Skeletal muscle tissue (tissue), 4 donors: Measurements from ENCODE around the gene MOGAT3. TPM values are rescaled to one million over a fixed set of nuclear protein-coding genes. Genes with fewer than 3 reads are reported as not detected.

Source experiments
- H3K27ac ChIP-seq: one replicate; pipeline ENCODE4 v1.7.0; 2013; ENCODE audit warnings: mild to moderate bottlenecking, low read depth, low read length, inconsistent platforms
- H3K27me3 ChIP-seq, 3 donors: one replicate each; pipeline ENCODE4 v1.7.0; 2013; ENCODE audit warnings: low read length in 3 of 3; ENCODE audit not compliant: control insufficient read depth in 3 of 3, insufficient read depth in 3 of 3
- H3K36me3 ChIP-seq, 3 donors: one replicate each; pipeline ENCODE4 v1.7.0; 2013; ENCODE audit warnings: low read length in 3 of 3; ENCODE audit not compliant: control insufficient read depth in 3 of 3, insufficient read depth in 3 of 3
- H3K4me1 ChIP-seq, 3 donors: one replicate each; pipeline ENCODE4 v1.7.0; 2013; ENCODE audit warnings: low read length in 3 of 3, mild to moderate bottlenecking in 3 of 3; ENCODE audit not compliant: control insufficient read depth in 3 of 3, insufficient read depth in 3 of 3
- H3K4me3 ChIP-seq, 3 donors: one replicate each; pipeline ENCODE4 v1.7.0; 2013; ENCODE audit warnings: low read length in 3 of 3
- H3K9ac ChIP-seq, 3 donors: one replicate each; pipeline ENCODE4 v1.7.0; 2013; ENCODE audit warnings: low read length in 3 of 3, mild to moderate bottlenecking in 3 of 3, moderate library complexity in 2 of 3, low read depth in 1 of 3
- H3K9me3 ChIP-seq, 3 donors: one replicate each; pipeline ENCODE4 v1.7.0; 2013; ENCODE audit warnings: low read length in 3 of 3; ENCODE audit not compliant: control insufficient read depth in 3 of 3
- total RNA-seq: library from RNA; depleted of rRNA; stranded (reverse); fragments of >200 nt; gene quantifications from one replicate; pipeline ENCODE4 v1.2.3, GENCODE V29; 2014
- donor health status: Osteomylitis.

Gene MOGAT3
- total RNA-seq, 1 donor from 2014 or later, result not detected

- Histone ChIP-seq H3K4me3 (peak overlapping the region; percentile 93 to 99 (median 97)), H3K9me3 (no peaks in the 10 kb centered on the region), H3K4me1 (peaks cover 26 to 34% (median 33%) of the 10 kb centered on the region in 3 donors), H3K27ac (peak overlapping the region; percentile 91), H3K27me3 (no peaks in the 10 kb centered on the region), H3K36me3 (peaks cover 0 to 17% (median 17%) of the 10 kb centered on the region in 3 donors), H3K9ac (peak overlapping the region; percentile 79 to 92 (median 85))
These were observed 17.6 kb upstream of the MOGAT3 start for GRCh38 chr7:101218236-101219125.

- peak within 1 kb of the TSS; percentile 93 to 99 (median 97) for H3K4me3 ChIP-seq
These were observed 16.8 kb upstream of the MOGAT3 start, which contains the start of the genes PLOD3 and ZNHIT1 for GRCh38 chr7:101217388-101218235. Gene PLOD3 (minus strand): TSS chr7:101217581. CDS start chr7:101217274, 307 bp downstream. Gene ZNHIT1 (plus strand): TSS chr7:101218165. CDS start chr7:101218196, 31 bp downstream.

GRCh38 chr7:101216860-101217387 is 16.1 kb upstream of the MOGAT3 start:
- no peaks in the 10 kb centered on the region for H3K27me3 ChIP-seq
- peaks cover 24 to 34% (median 33%) of the 10 kb centered on the region in 3 donors for H3K4me1 ChIP-seq
- no peaks in the 10 kb centered on the region for H3K9me3 ChIP-seq
- peak overlapping the region; percentile 67 to 92 (median 85) for H3K9ac ChIP-seq
- peak overlapping the region; percentile 70 to 99 (median 93) for H3K4me3 ChIP-seq
- peak overlapping the region; percentile 91 for H3K27ac ChIP-seq
- H3K36me3 ChIP-seq, result peaks cover 8 to 17% (median 15%) of the 10 kb centered on the region in 3 donors

More at GRCh38 chr7:101217388-101218235, 16.8 kb upstream of the MOGAT3 start, which contains the start of the genes PLOD3 and ZNHIT1:
- no peaks in the 10 kb centered on the region for H3K9me3 ChIP-seq
- H3K9ac ChIP-seq, result peak within 1 kb of the TSS; percentile 79 to 92 (median 85)
- peaks cover 26 to 34% (median 33%) of the 10 kb centered on the region in 3 donors for H3K4me1 ChIP-seq
- H3K27ac ChIP-seq, result peak within 1 kb of the TSS; percentile 91
- H3K27me3 ChIP-seq, result no peaks in the 10 kb centered on the region
- H3K36me3 ChIP-seq, result peaks cover 4 to 15% (median 14%) of the 10 kb centered on the region in 3 donors

GRCh38 chr7:101216001-101216859 is 15.4 kb upstream of the MOGAT3 start:
- Histone ChIP-seq H3K4me1 (peaks cover 23 to 34% (median 33%) of the 10 kb centered on the region in 3 donors), H3K4me3 (peak overlapping the region; percentile 70 to 99 (median 93)), H3K27me3 (no peaks in the 10 kb centered on the region), H3K36me3 (peaks cover 11 to 17% (median 17%) of the 10 kb centered on the region in 3 donors), H3K9me3 (no peaks in the 10 kb centered on the region), H3K9ac (peak overlapping the region; percentile 67 to 92 (median 85)), H3K27ac (peak overlapping the region; percentile 91)

- no peaks in the 10 kb centered on the region for H3K27me3 ChIP-seq
- no peak overlapping the region for H3K27ac ChIP-seq
- H3K36me3 ChIP-seq, result peaks cover 27 to 31% (median 29%) of the 10 kb centered on the region in 3 donors
- no peak overlapping the region for H3K4me3 ChIP-seq
- no peaks in the 10 kb centered on the region for H3K9me3 ChIP-seq
- peaks cover 9 to 14% (median 10%) of the 10 kb centered on the region in 3 donors for H3K4me1 ChIP-seq
- H3K9ac ChIP-seq, result no peak overlapping the region
These were observed 11.2 kb upstream of the MOGAT3 start for GRCh38 chr7:101212014-101212413.

GRCh38 chr7:101211501-101211900 is 10.7 kb upstream of the MOGAT3 start:
- Histone ChIP-seq H3K4me3 (no peak overlapping the region), H3K9ac (no peak overlapping the region), H3K4me1 (peaks cover 4 to 10% (median 5%) of the 10 kb centered on the region in 3 donors), H3K36me3 (peaks cover 28 to 31% (median 29%) of the 10 kb centered on the region in 3 donors), H3K9me3 (no peaks in the 10 kb centered on the region), H3K27ac (no peak overlapping the region), H3K27me3 (no peaks in the 10 kb centered on the region)

- H3K9ac ChIP-seq, result no peak overlapping the region
- H3K27ac ChIP-seq, result no peak overlapping the region
- H3K9me3 ChIP-seq, result no peaks in the 10 kb centered on the region
- no peaks in the 10 kb centered on the region for H3K27me3 ChIP-seq
- H3K4me3 ChIP-seq, result no peak overlapping the region
- H3K36me3 ChIP-seq, result peaks cover 27 to 30% (median 29%) of the 10 kb centered on the region in 3 donors
- no peaks in the 10 kb centered on the region for H3K4me1 ChIP-seq
These were observed 9.3 kb upstream of the MOGAT3 start for GRCh38 chr7:101210143-101210542.

- peaks cover 23 to 29% (median 26%) of the 10 kb centered on the region in 3 donors for H3K36me3 ChIP-seq
- no peak overlapping the region for H3K4me3 ChIP-seq
- no peak overlapping the region for H3K9ac ChIP-seq
- no peaks in the 10 kb centered on the region for H3K9me3 ChIP-seq
- no peaks in the 10 kb centered on the region for H3K4me1 ChIP-seq
- no peak overlapping the region for H3K27ac ChIP-seq
- peaks cover 0 to under 1% (median 0%) of the 10 kb centered on the region in 3 donors for H3K27me3 ChIP-seq
These were observed 8.0 kb upstream of the MOGAT3 start for GRCh38 chr7:101208794-101209193.
